ENCODE data around the gene OGA.

DNA sequence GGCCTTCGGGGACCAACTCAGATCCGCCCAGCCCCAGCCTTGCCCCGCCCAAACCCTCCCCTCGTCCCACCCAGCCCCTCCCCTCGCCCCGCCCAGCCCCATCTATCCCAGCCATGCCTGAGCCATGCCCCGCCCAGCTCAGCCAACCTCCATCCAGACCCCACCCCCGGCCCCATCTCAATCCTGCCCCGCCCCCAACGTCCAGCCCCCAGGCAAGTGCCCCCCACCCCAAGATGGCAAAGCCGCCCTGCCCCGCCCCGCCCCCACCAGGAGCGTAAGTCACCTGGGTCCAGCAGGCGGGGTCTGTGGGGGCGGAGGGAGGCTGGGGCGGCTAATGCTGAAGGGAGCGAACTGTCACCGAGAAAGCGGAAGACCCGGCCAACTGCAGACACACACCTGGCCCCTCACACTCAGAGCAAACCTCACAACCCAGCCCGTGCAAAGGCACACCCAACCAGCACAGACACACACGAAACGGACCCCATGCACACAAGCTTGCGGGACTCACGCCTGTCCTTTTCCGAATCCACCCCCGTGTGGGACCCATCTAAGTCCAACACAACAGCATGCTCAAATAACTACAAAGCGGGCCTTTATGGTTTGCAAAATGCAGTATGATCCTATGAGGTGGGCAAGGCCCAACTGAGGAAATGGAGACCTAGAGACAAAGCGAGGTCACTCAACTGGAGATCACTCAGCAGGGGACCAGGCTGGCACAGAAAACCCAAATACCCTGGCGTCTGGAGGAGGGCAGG is 11.5 kb upstream of the OGA start:
- TF ChIP-seq MYNN (tag by site-specific recombination; IDR thresholded peaks at IDR 0.05; ENCODE audit: borderline replicate concordance): no peak
- no peak for TF ChIP-seq ZNF23 (tag by site-specific recombination; IDR thresholded peaks at IDR 0.05; ENCODE audit: borderline replicate concordance)
- no peak for TF ChIP-seq YY1 (tag by site-specific recombination; IDR thresholded peaks at IDR 0.05)
- no peak for TF ChIP-seq ATF2 (tag by site-specific recombination; IDR thresholded peaks at IDR 0.05; ENCODE audit: low read depth)
- no peak for TF ChIP-seq ZNF580 (tag by site-specific recombination; IDR thresholded peaks at IDR 0.05)
